Osteoblast (primary cell): ENCODE data around the gene GPR158. TPM values are rescaled to one million over a fixed set of nuclear protein-coding genes. Genes with fewer than 3 reads are reported as not detected.

Experiments
- DNase-seq: peaks from one replicate; pipeline ENCODE4 v3.0.0; 2011; ENCODE audit warnings: low spot score, mixed read lengths; ENCODE audit not compliant: insufficient read length; ENCODE audit errors: missing footprints
- H2AFZ ChIP-seq: 2 replicates; pipeline ENCODE4 v1.6.0; 2011; ENCODE audit warnings: mild to moderate bottlenecking, low read length
- H3K27ac ChIP-seq: 2 replicates; pipeline ENCODE4 v1.5.1; 2011; ENCODE audit warnings: mild to moderate bottlenecking, low read depth, low read length, moderate library complexity
- H3K27me3 ChIP-seq: 2 replicates; pipeline ENCODE4 v1.6.0; 2012; ENCODE audit warnings: mild to moderate bottlenecking, control low read depth, inconsistent platforms, low read length, moderate library complexity; ENCODE audit not compliant: insufficient read depth
- H3K36me3 ChIP-seq: 2 replicates; pipeline ENCODE4 v1.5.1; 2011; ENCODE audit warnings: mild to moderate bottlenecking, low read length, control low read depth, moderate library complexity; ENCODE audit not compliant: insufficient read depth
- H3K4me1 ChIP-seq: 2 replicates; pipeline ENCODE4 v1.5.1; 2011; ENCODE audit warnings: mild to moderate bottlenecking, low read length, control low read depth, moderate library complexity; ENCODE audit not compliant: insufficient read depth
- H3K4me2 ChIP-seq: 2 replicates; pipeline ENCODE4 v1.6.0; 2011; ENCODE audit warnings: mild to moderate bottlenecking, low read length; ENCODE audit not compliant: insufficient read depth
- H3K4me3 ChIP-seq: fragments of 200-600 bp; sonication (generic); 3 replicates; pipeline ENCODE4 v1.5.1; 2012; ENCODE audit warnings: mild to moderate bottlenecking, low read length, inconsistent platforms; ENCODE audit not compliant: insufficient read depth
- H3K79me2 ChIP-seq: 2 replicates; pipeline ENCODE4 v1.6.0; 2012; ENCODE audit warnings: mild to moderate bottlenecking, low read length, control low read depth, inconsistent platforms; ENCODE audit not compliant: insufficient read depth
- H3K9me3 ChIP-seq: 2 replicates; pipeline ENCODE4 v1.5.1; 2011; ENCODE audit warnings: low read depth, low read length, control low read depth
- H4K20me1 ChIP-seq: 2 replicates; pipeline ENCODE4 v1.6.0; 2012; ENCODE audit warnings: mild to moderate bottlenecking, low read length, control low read depth; ENCODE audit not compliant: insufficient read depth
- total RNA-seq: library from RNA; depleted of rRNA; stranded (reverse); fragments of >200 nt; gene quantifications from 2 replicates; pipeline ENCODE4 v1.2.3, GENCODE V29; 2012
- TF ChIP-seq, protein P1 (sequence below): IDR thresholded peaks from 2 replicates; pipeline ENCODE4 v1.5.1; 2011; ENCODE audit warnings: mild to moderate bottlenecking, low read depth, low read length, moderate library complexity; ENCODE audit errors: extremely low read depth

Gene GPR158
- total RNA-seq, 1 donor = under 0.01 TPM

DNA sequence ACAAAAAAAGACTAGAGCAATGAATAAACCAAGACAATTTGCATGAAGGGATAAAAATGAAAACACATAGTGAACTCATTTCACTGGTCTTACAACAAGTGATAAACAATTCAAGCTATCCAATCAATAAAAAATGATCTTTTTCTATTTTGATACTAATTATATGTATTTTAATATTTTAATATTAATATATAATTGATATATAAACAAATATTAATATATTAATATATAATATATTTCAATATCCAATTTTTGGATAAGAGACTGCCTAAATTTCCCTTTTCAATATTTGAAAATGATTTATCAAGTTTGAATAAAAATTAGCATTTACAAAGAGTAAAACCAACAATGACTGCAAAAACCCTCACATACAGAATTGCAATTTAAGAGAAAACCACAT is 317.9 kb downstream of the GPR158 start:
- Histone ChIP-seq H2AFZ (no peak overlapping the region), H3K36me3 (no peaks in the 10 kb centered on the region), H3K4me3 (no peak overlapping the region), H3K9me3 (no peaks in the 10 kb centered on the region), H3K79me2 (no peaks in the 10 kb centered on the region), H3K4me1 (no peaks in the 10 kb centered on the region), H3K4me2 (no peak overlapping the region), H3K27ac (no peak overlapping the region), H4K20me1 (no peaks in the 10 kb centered on the region), H3K27me3 (no peaks in the 10 kb centered on the region)
- no peak for DNase-seq
- TF ChIP-seq, protein P1, sequence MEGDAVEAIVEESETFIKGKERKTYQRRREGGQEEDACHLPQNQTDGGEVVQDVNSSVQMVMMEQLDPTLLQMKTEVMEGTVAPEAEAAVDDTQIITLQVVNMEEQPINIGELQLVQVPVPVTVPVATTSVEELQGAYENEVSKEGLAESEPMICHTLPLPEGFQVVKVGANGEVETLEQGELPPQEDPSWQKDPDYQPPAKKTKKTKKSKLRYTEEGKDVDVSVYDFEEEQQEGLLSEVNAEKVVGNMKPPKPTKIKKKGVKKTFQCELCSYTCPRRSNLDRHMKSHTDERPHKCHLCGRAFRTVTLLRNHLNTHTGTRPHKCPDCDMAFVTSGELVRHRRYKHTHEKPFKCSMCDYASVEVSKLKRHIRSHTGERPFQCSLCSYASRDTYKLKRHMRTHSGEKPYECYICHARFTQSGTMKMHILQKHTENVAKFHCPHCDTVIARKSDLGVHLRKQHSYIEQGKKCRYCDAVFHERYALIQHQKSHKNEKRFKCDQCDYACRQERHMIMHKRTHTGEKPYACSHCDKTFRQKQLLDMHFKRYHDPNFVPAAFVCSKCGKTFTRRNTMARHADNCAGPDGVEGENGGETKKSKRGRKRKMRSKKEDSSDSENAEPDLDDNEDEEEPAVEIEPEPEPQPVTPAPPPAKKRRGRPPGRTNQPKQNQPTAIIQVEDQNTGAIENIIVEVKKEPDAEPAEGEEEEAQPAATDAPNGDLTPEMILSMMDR = no peak

DNA sequence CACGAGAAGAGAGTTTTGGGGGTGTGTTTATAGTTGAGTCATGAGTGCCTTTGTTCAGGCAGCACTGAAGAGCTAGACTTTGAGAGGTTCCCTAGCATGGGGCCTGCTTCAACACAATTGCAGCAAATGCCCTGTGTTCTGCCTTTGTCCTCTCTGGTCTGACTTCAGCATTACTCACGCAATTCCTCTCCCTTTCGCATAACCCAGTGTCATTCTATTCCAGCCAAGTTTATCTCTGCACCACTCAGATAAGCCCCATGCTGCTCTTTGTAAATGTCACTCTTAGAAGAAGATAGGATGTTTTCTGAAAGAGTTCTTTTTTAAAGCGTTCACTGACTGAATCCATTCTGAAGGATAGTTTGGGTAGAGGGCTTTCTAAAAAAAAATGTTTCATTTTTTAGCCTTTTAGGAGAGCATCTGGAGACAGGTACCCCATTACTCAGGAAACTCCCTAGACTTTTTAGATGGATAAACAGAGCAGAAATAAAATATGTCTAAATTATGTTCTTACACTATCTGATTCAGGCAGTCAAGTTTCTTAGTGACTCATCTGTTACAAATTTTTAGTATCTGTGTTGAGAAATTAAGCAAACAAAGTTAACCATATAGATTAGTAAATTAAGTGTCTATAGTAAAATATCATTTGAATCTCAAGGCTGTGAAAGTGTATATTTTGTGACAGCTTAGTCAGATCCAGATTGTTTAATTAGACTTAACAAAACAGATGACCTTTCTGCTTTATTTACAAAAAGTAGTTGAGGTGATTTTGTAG is 318.5 kb downstream of the GPR158 start:
- no peaks in the 10 kb centered on the region for H3K4me1 ChIP-seq
- no peaks in the 10 kb centered on the region for H3K27me3 ChIP-seq
- no peaks in the 10 kb centered on the region for H3K9me3 ChIP-seq
- DNase-seq = no peak
- no peak overlapping the region for H2AFZ ChIP-seq
- no peak overlapping the region for H3K4me3 ChIP-seq
- no peaks in the 10 kb centered on the region for H3K36me3 ChIP-seq
- H3K4me2 ChIP-seq = no peak overlapping the region
- TF ChIP-seq, protein P1 = no peak
- H3K27ac ChIP-seq = no peak overlapping the region
- no peaks in the 10 kb centered on the region for H4K20me1 ChIP-seq
- no peaks in the 10 kb centered on the region for H3K79me2 ChIP-seq

DNA sequence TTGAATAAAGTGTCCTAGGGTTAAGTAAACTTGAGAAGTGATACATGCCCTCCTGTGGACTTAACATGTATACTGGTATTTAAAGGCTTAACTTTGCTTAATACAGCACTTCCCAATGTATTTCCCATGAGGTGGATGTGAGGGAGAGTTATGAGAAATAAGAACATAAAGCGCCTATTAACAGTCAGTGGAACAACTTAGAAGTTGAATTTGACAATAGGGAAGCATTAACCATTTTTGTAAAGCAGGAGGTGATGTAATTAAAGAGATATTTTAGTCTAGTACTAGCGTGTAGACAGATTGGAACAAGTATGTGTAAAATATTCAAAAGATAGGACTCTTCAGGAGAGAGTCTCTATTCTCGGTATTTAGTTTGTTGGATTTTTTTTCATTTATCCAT is 322.4 kb downstream of the GPR158 start:
- TF ChIP-seq, protein P1 = no peak
- Histone ChIP-seq H3K36me3 (no peaks in the 10 kb centered on the region), H3K4me2 (no peak overlapping the region), H2AFZ (no peak overlapping the region), H3K4me1 (no peaks in the 10 kb centered on the region), H4K20me1 (no peaks in the 10 kb centered on the region), H3K27ac (no peak overlapping the region), H3K4me3 (no peak overlapping the region), H3K9me3 (no peaks in the 10 kb centered on the region), H3K79me2 (no peaks in the 10 kb centered on the region), H3K27me3 (no peaks in the 10 kb centered on the region)
- no peak for DNase-seq

DNA sequence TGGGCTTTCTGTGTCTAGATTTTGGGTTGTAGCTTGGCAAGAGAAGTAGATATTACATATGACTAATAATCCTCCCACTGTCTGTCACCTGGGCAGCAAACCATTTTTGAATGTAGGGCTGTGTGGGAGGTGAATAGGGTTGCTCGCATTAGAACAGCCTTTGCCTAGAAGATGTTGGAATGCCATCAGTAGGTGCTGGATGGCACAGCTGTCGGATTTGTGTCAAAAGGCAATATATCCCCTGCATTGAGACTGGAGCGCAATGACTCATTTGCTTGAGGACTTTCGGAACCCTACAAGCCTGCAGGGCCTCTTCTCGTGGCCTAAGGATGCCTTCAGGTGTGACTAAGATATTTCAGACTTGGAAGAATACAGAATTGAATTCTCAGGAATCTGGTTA is 323.8 kb downstream of the GPR158 start:
- Histone ChIP-seq H3K4me1 (no peaks in the 10 kb centered on the region), H3K9me3 (no peaks in the 10 kb centered on the region), H3K4me3 (no peak overlapping the region), H3K79me2 (no peaks in the 10 kb centered on the region), H2AFZ (no peak overlapping the region), H3K36me3 (no peaks in the 10 kb centered on the region), H4K20me1 (no peaks in the 10 kb centered on the region), H3K4me2 (no peak overlapping the region), H3K27ac (no peak overlapping the region), H3K27me3 (no peaks in the 10 kb centered on the region)
- TF ChIP-seq, protein P1 = no peak
- no peak for DNase-seq
